Upper lobe of right lung (tissue), 1 donor: ENCODE measurements around the gene FOLH1. TPM values are rescaled to one million over a fixed set of nuclear protein-coding genes. Genes with fewer than 3 reads are reported as not detected.
"Not testable (repeated sequence)": the region's sequence is repeated elsewhere in the genome, so short reads cannot be mapped to it uniquely, and the experiment has no call there.

Experiments used
- ATAC-seq: fragments of 200-7000 bp; cut with Tn5 transposase; one replicate; pipeline ENCODE4 v1.9.1; 2020; ENCODE audit warnings: mild to moderate bottlenecking, moderate library complexity
- DNase-seq: peaks from one replicate; pipeline ENCODE4 v3.0.0-alpha.2; 2020
- H3K27ac ChIP-seq: fragments of 200-600 bp; one replicate; pipeline ENCODE4 v1.8.0; 2022
- H3K27me3 ChIP-seq: fragments of 200-600 bp; one replicate; pipeline ENCODE4 v1.8.0; 2022; ENCODE audit warnings: mild to moderate bottlenecking
- H3K36me3 ChIP-seq: fragments of 200-600 bp; one replicate; pipeline ENCODE4 v1.8.0; 2022
- H3K4me1 ChIP-seq: fragments of 200-600 bp; one replicate; pipeline ENCODE4 v1.8.0; 2022
- H3K4me3 ChIP-seq: fragments of 200-600 bp; one replicate; pipeline ENCODE4 v1.8.0; 2022; ENCODE audit warnings: mild to moderate bottlenecking
- H3K9me3 ChIP-seq: fragments of 200-600 bp; one replicate; pipeline ENCODE4 v1.8.0; 2022
- CTCF ChIP-seq: fragments of 200-600 bp; IDR thresholded peaks from one replicate; pipeline ENCODE4 v1.8.0; 2022; ENCODE audit warnings: antibody characterized with exemption
- intact Hi-C: fragments of 100-400 bp; cut with DNase I; formaldehyde crosslinking; loops from one replicate; pipeline ENCODE4 v1.11.0; 2022
- long read RNA-seq: library from polyadenylated mRNA; unstranded; transcript quantifications from one replicate; pipeline ENCODE4 v2.0.0, GENCODE V29; 2021
- total RNA-seq: library from RNA; stranded (reverse); fragmentation: NEBNext Ultra II Directional; extraction: Animal tissue kit (Norgen Biotek cat#: 25700); gene quantifications from one replicate; pipeline ENCODE4 v1.2.1, GENCODE V29; 2021
- donor health status: DM: no; HTN: yes; CAD: no; lungs with severe emphysema.

The FOLH1 gene
- 5.1 TPM for total RNA-seq
- long read RNA-seq, partial matches to known transcripts = 0 of 2 reads
- long read RNA-seq, other reads (novel, unspliced or antisense) = 1 of 2 reads

DNA sequence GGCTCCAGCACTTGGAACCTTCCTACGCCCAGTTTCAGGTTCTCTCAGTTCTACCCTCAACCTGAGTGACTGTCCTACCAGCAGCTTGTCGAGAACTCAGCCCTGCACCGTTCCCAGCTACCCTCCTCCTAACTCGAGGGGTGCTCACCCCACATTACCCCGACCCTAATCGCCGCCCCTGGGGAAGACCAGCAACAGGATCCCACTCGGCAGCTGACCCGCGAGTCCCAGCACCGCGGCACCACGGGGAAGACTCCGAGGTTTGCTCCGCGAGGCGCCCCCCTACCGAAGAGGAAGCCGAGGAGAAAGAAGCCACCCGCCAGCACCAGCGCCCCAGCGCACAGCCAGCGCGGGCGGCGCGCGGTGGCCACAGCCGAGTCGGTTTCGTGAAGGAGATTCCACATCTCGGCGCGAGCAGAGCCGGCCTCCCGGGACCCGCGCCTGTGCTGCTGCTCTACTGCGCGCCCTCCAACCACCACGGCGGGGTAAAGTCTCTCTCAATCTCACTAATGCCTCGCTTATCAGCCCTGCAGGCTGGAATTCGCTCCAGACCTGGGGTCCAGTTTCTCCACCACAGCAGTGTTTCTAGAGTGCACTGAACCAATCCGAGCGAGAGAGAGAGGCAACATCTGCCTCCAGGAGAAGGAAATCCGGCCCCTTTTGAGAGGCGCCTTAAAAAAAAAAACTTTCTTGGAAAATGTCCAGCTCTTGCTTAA lies at the start of gene FOLH1:
FOLH1 (minus strand) TSS at position 597 of the 716 bp plus-strand sequence; CDS start at position 404, 193 bp downstream.
- Histone ChIP-seq H3K27me3 (no peaks in the 10 kb centered on the region), H3K4me1 (peaks cover 5% of the 10 kb centered on the region), H3K27ac (peak within 1 kb of the TSS; percentile 43), H3K36me3 (no peaks in the 10 kb centered on the region), H3K4me3 (peak within 1 kb of the TSS; percentile 46), H3K9me3 (no peaks in the 10 kb centered on the region)
- no peak for TF ChIP-seq CTCF
- DNase-seq = peak; percentile 71
- intact Hi-C loops = no loop called here
- peak; percentile 79 for ATAC-seq

DNA sequence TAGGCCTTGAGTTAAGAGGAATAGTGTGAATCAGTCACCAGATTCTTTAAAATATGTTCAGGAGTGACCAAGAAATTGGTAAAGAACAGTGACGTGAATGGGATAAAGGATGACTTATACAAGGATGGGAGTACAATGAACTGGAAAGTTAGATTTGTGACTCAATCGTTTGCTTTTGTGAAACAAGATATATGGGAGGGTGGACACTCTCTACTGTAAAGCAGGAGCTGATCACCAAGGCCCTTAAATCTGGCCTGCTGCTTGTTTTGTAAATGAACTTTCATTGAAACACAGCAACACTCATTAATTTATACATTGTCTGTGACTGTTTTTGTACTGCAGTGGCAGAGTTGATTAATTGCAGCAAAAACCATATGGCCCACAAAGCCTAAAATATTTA lies 46.7 kb upstream of the FOLH1 start:
- H3K4me1 ChIP-seq, H3K4me3 ChIP-seq, DNase-seq, H3K36me3 ChIP-seq, H3K27ac ChIP-seq, H3K27me3 ChIP-seq, intact Hi-C loops, ATAC-seq, H3K9me3 ChIP-seq: not testable (repeated sequence)

DNA sequence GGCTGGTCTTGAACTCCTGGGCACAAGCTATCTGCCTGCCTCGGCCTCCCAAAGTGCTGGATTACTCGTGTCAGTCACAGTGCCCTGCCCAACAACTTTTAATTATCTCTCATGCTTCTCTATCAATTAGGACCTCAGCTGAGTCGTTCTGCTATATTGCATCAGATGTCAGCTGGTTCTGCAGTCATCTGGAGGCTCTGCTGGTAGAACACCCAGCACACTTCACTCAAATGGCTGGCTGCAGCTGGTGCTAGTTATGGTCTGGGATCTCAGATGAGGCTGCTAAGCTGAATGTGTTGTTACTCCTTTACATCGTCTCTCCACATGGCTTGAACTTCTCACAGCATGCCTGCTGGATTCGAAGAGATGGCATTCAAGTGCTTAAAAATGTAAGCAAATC lies 42.8 kb upstream of the FOLH1 start:
- DNase-seq, H3K36me3 ChIP-seq, H3K4me1 ChIP-seq, intact Hi-C loops, H3K27me3 ChIP-seq, H3K9me3 ChIP-seq, ATAC-seq, H3K4me3 ChIP-seq, H3K27ac ChIP-seq: not testable (repeated sequence)

DNA sequence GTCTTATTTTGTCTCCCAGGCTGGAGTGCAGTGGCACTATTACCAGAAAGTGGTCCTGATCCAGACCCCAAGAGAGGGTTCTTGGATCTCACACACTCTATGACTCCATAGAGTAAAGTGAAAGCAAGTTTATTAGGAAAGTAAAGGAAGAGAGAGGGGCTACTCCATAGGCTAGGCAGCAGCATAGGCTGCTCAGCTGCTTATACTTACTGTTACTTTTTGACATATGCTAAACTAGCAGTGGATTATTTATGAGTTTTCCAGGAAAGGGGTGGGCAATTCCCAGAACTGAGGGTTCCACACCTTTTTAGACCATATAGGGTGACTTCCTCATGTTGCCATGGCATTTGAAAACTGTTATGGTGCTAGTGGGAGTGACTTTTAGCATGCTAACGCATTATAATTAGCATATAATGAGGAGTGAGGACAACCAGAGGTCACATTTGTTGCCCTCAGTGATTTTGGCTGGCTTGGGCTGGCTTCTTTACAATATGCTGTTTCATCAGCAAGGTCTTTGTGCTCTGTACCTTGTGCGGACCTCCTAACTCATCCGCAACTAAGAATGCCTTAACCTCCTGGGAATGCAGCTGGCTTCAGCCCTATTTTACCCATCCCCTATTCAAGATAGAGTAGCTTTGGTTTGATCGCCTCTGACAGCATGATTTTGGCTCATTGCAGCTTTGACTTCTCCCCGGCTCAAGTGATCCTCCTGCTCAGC lies 42.2 kb upstream of the FOLH1 start:
- intact Hi-C loops, H3K27ac ChIP-seq, ATAC-seq, DNase-seq, H3K4me3 ChIP-seq, H3K27me3 ChIP-seq, H3K9me3 ChIP-seq, H3K36me3 ChIP-seq, H3K4me1 ChIP-seq: not testable (repeated sequence)

DNA sequence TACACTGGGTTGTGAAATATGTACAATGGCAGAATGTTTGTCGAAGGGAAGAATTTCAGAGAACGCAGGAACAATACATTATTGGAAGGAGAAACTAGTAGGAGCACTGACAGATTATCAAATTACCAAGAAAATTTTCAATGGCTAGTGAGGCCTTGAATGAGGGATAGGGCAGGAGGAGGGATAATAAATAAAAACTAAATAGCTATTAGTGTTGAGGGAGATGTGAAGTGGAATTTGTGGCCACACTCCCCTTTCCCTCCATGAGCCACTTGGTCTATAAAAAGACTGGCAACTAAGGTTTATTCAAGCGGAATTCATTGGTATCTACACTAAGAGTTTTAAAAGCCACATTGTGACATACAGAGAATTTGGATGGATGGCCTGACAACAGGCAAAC lies 41.0 kb upstream of the FOLH1 start:
- H3K4me3 ChIP-seq, H3K27me3 ChIP-seq, H3K36me3 ChIP-seq, H3K4me1 ChIP-seq, DNase-seq, ATAC-seq, H3K27ac ChIP-seq, H3K9me3 ChIP-seq, intact Hi-C loops: not testable (repeated sequence)

- H3K27ac ChIP-seq, H3K4me3 ChIP-seq, H3K9me3 ChIP-seq, H3K36me3 ChIP-seq, ATAC-seq, H3K27me3 ChIP-seq, H3K4me1 ChIP-seq, DNase-seq, intact Hi-C loops: not testable (repeated sequence)
Observed at GRCh38 chr11:49233685-49234084, 25.3 kb upstream of the FOLH1 start.

- H3K4me3 ChIP-seq, H3K27me3 ChIP-seq, intact Hi-C loops, DNase-seq, ATAC-seq, H3K36me3 ChIP-seq, H3K27ac ChIP-seq, H3K9me3 ChIP-seq, H3K4me1 ChIP-seq: not testable (repeated sequence)
Observed at GRCh38 chr11:49233019-49233418, 24.6 kb upstream of the FOLH1 start.

GRCh38 chr11:49231725-49232124 lies 23.3 kb upstream of the FOLH1 start:
- ATAC-seq, H3K27me3 ChIP-seq, DNase-seq, H3K4me1 ChIP-seq, H3K9me3 ChIP-seq, H3K36me3 ChIP-seq, intact Hi-C loops, H3K4me3 ChIP-seq, H3K27ac ChIP-seq: not testable (repeated sequence)
- peak; percentile 13 for TF ChIP-seq CTCF

DNA sequence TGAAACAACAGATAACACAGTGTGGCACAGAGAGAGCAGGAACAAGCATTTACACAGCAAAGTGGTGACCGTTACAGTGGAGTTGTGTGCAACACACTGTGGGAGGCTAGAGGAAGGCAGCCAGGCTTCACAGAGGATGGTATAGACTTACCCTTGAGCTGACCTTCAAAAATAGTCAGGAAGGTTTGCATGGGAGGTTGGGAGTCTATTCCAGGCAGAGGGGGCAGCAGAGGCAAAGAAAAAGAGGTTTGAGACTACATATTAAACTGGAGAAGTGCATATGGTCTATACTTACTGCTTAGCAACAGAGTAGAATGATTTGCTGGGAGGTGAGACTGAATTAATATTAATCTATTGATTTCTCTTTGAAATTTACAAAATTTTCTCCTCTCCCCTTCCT lies 22.1 kb upstream of the FOLH1 start:
- H3K4me3 ChIP-seq, H3K36me3 ChIP-seq, H3K27ac ChIP-seq, H3K9me3 ChIP-seq, intact Hi-C loops, H3K27me3 ChIP-seq, DNase-seq, H3K4me1 ChIP-seq: not testable (repeated sequence)
- peak; percentile 43 for ATAC-seq

- ATAC-seq, H3K36me3 ChIP-seq, DNase-seq, H3K4me3 ChIP-seq, H3K27ac ChIP-seq, H3K27me3 ChIP-seq, intact Hi-C loops, H3K4me1 ChIP-seq, H3K9me3 ChIP-seq: not testable (repeated sequence)
Observed at GRCh38 chr11:49230001-49230400, 21.6 kb upstream of the FOLH1 start.
